WTC11 (cell line): ENCODE data around the gene PLEKHM3. TPM values are rescaled to one million over a fixed set of nuclear protein-coding genes. Genes with fewer than 3 reads are reported as not detected.

Experiments
- ATAC-seq: fragments of 200-7000 bp; cut with Tn5 transposase; 2 replicates; pipeline ENCODE4 v1.10.0; 2021; ENCODE audit warnings: mild to moderate bottlenecking, moderate library complexity
- CTCF ChIA-PET: fragments of 300-600 bp; sonication (Branson Sonifier 250); formaldehyde crosslinking; loops from one replicate; lab custom pipeline; 2021; ENCODE audit warnings: antibody characterized with exemption; lab: Charles Lee
- POLR2A ChIA-PET: fragments of 350-600 bp; sonication (Branson Sonifier 250); formaldehyde crosslinking; loops from one replicate; lab custom pipeline; 2021; ENCODE audit warnings: antibody characterized with exemption; lab: Charles Lee
- DNase-seq: peaks from one replicate; pipeline ENCODE4 v3.0.0; 2021; ENCODE audit warnings: low spot score
- H3K27ac Mint-ChIP-seq: 2 replicates; pipeline ENCODE4 v1.8.0; 2021; ENCODE audit warnings: mixed read lengths
- H3K27me3 Mint-ChIP-seq: 2 replicates; pipeline ENCODE4 v1.8.0; 2021; ENCODE audit warnings: low read depth, mild to moderate bottlenecking, moderate library complexity, mixed read lengths
- H3K36me3 Mint-ChIP-seq: 2 replicates; pipeline ENCODE4 v1.8.0; 2021; ENCODE audit warnings: mixed read lengths
- H3K4me1 Mint-ChIP-seq: 2 replicates; pipeline ENCODE4 v1.8.0; 2022; ENCODE audit warnings: mixed read lengths
- H3K4me3 Mint-ChIP-seq: 2 replicates; pipeline ENCODE4 v1.8.0; 2021; ENCODE audit warnings: mild to moderate bottlenecking, moderate library complexity, mixed read lengths
- H3K9me3 Mint-ChIP-seq: 2 replicates; pipeline ENCODE4 v1.8.0; 2021; ENCODE audit warnings: mixed read lengths
- ATF3 ChIP-seq: sonication (generic); formaldehyde crosslinking; conservative IDR thresholded peaks from 2 replicates; pipeline ENCODE4 v1.8.1; 2022; ENCODE audit warnings: mild to moderate bottlenecking, missing genetic modification reagents
- CBFB ChIP-seq: sonication (generic); formaldehyde crosslinking; IDR thresholded peaks from 2 replicates; pipeline ENCODE4 v1.8.1; 2022; ENCODE audit warnings: mild to moderate bottlenecking, low read depth, missing genetic modification reagents
- CREM ChIP-seq: sonication (generic); formaldehyde crosslinking; IDR thresholded peaks from 2 replicates; pipeline ENCODE4 v1.8.1; 2022; ENCODE audit warnings: mild to moderate bottlenecking, missing genetic modification reagents, moderate library complexity
- E2F1 ChIP-seq: sonication (generic); formaldehyde crosslinking; IDR thresholded peaks from 2 replicates; pipeline ENCODE4 v1.8.0; 2022; ENCODE audit warnings: mild to moderate bottlenecking, missing genetic modification reagents
- ETV6 ChIP-seq: sonication (generic); formaldehyde crosslinking; IDR thresholded peaks from 2 replicates; pipeline ENCODE4 v1.8.1; 2022; ENCODE audit warnings: mild to moderate bottlenecking, missing genetic modification reagents
- MXD4 ChIP-seq: fragments of 250-450 bp; sonication (Bioruptor Pico); IDR thresholded peaks from 2 replicates; pipeline ENCODE4 v1.8.0; 2021; ENCODE audit warnings: mild to moderate bottlenecking, moderate library complexity, borderline replicate concordance
- OVOL2 ChIP-seq: fragments of 250-450 bp; sonication (Bioruptor Pico); IDR thresholded peaks from 2 replicates; pipeline ENCODE4 v1.9.0; 2021; ENCODE audit warnings: mild to moderate bottlenecking, borderline replicate concordance
- PREB ChIP-seq: sonication (generic); formaldehyde crosslinking; IDR thresholded peaks from 2 replicates; pipeline ENCODE4 v1.8.1; 2022; ENCODE audit warnings: mild to moderate bottlenecking, missing genetic modification reagents, moderate library complexity, borderline replicate concordance
- SOX15 ChIP-seq: fragments of 250-450 bp; sonication (Bioruptor Pico); IDR thresholded peaks from 2 replicates; pipeline ENCODE4 v1.9.0; 2021; ENCODE audit warnings: mild to moderate bottlenecking
- STAT6 ChIP-seq: sonication (generic); formaldehyde crosslinking; conservative IDR thresholded peaks from 2 replicates; pipeline ENCODE4 v1.8.1; 2023; ENCODE audit warnings: mild to moderate bottlenecking, low read depth, missing genetic modification reagents, moderate library complexity
- TP53 ChIP-seq: sonication (generic); formaldehyde crosslinking; IDR thresholded peaks from 2 replicates; pipeline ENCODE4 v1.8.1; 2023; ENCODE audit warnings: mild to moderate bottlenecking, missing genetic modification reagents
- ZMAT4 ChIP-seq: fragments of 250-450 bp; sonication (Bioruptor Pico); IDR thresholded peaks from 2 replicates; pipeline ENCODE4 v1.9.0; 2021; ENCODE audit warnings: mild to moderate bottlenecking
- ZNF219 ChIP-seq: sonication (generic); formaldehyde crosslinking; IDR thresholded peaks from 2 replicates; pipeline ENCODE4 v1.8.0; 2023; ENCODE audit warnings: missing genetic modification reagents, mild to moderate bottlenecking, borderline replicate concordance
- ZNF423 ChIP-seq: fragments of 250-450 bp; sonication (Bioruptor Pico); IDR thresholded peaks from 2 replicates; pipeline ENCODE4 v2.1.2; 2022; ENCODE audit warnings: mild to moderate bottlenecking, moderate library complexity
- ZNF512 ChIP-seq: sonication (generic); formaldehyde crosslinking; IDR thresholded peaks from 2 replicates; pipeline ENCODE4 v1.8.1; 2022; ENCODE audit warnings: missing genetic modification reagents, borderline replicate concordance
- ZNF532 ChIP-seq: fragments of 250-450 bp; sonication (Bioruptor Pico); IDR thresholded peaks from 2 replicates; pipeline ENCODE4 v1.9.0; 2021; ENCODE audit warnings: mild to moderate bottlenecking, borderline replicate concordance
- ZNF671 ChIP-seq: fragments of 250-450 bp; sonication (Bioruptor Pico); IDR thresholded peaks from 2 replicates; pipeline ENCODE4 v1.8.0; 2021; ENCODE audit warnings: mild to moderate bottlenecking
- total RNA-seq: library from RNA; stranded (reverse); gene quantifications from 3 replicates; pipeline ENCODE4 v1.2.3, GENCODE V29; 2021

The PLEKHM3 gene
- total RNA-seq, 1 experiment from 2014 or later = 5.8 TPM

GRCh38 chr2:207819021-207819797 is 206.1 kb downstream of the PLEKHM3 start:
- H3K27ac Mint-ChIP-seq = no peak overlapping the region
- POLR2A ChIA-PET = no interaction called here
- CTCF ChIA-PET = interaction anchor here (0.7 to 1.1 kb wide), 2 partner anchors 13 to 221 kb away, joined by 3 read pairs; no protein-coding TSS in a partner anchor
- H3K9me3 Mint-ChIP-seq = no peaks in the 10 kb centered on the region
- H3K4me1 Mint-ChIP-seq = peaks cover 23% of the 10 kb centered on the region
- no peaks in the 10 kb centered on the region for H3K36me3 Mint-ChIP-seq
- DNase-seq (no peak), ATAC-seq (no peak; the same call in 1 of the 2 replicates)
- H3K4me3 Mint-ChIP-seq = no peak overlapping the region
- no peaks in the 10 kb centered on the region for H3K27me3 Mint-ChIP-seq
- no peak for TF ChIP-seq OVOL2 (CRISPR knock-in tag)
- TF ChIP-seq ETV6 (CRISPR knock-in tag) = no peak
- no peak for TF ChIP-seq PREB (CRISPR knock-in tag)
- TF ChIP-seq ZMAT4 (CRISPR knock-in tag) = no peak
- no peak for TF ChIP-seq ZNF512
- no peak for TF ChIP-seq MXD4 (CRISPR knock-in tag)
- no peak for TF ChIP-seq STAT6
- TF ChIP-seq ZNF219 (CRISPR knock-in tag) = no peak
- TF ChIP-seq ZNF671 (CRISPR knock-in tag) = no peak
- TF ChIP-seq ATF3 = no peak

- ChIA-PET CTCF (interaction anchor here (1.2 to 1.8 kb wide), 3 partner anchors 47 to 224 kb away, joined by 3 to 4 read pairs (median 4); partner anchors contain the start of gene FZD5), POLR2A (no interaction called here)
- ATAC-seq = no peak
- Mint-ChIP-seq H3K27ac (no peak overlapping the region), H3K4me3 (no peak overlapping the region), H3K36me3 (no peaks in the 10 kb centered on the region), H3K9me3 (no peaks in the 10 kb centered on the region), H3K4me1 (peaks cover 45% of the 10 kb centered on the region), H3K27me3 (no peaks in the 10 kb centered on the region)
- no peak for DNase-seq
- TF ChIP-seq TP53 (no peak), ETV6 (CRISPR knock-in tag) (no peak), E2F1 (CRISPR knock-in tag) (no peak), CREM (CRISPR knock-in tag) (no peak), CBFB (no peak), ZNF532 (CRISPR knock-in tag) (no peak), ZNF423 (CRISPR knock-in tag) (no peak), SOX15 (CRISPR knock-in tag) (no peak)
Observed at GRCh38 chr2:207816546-207816945, 208.8 kb downstream of the PLEKHM3 start.
